EH (cell line): Measurements from ENCODE around the gene SLC17A5.
"Not testable (repeated sequence)": the region's sequence is repeated elsewhere in the genome, so short reads cannot be mapped to it uniquely, and the experiment has no call there.

Experiments used
- DNase-seq: peaks from one replicate; pipeline ENCODE4 v3.0.0-alpha.2; 2015; ENCODE audit warnings: low read depth

SLC17A5 gene

DNA sequence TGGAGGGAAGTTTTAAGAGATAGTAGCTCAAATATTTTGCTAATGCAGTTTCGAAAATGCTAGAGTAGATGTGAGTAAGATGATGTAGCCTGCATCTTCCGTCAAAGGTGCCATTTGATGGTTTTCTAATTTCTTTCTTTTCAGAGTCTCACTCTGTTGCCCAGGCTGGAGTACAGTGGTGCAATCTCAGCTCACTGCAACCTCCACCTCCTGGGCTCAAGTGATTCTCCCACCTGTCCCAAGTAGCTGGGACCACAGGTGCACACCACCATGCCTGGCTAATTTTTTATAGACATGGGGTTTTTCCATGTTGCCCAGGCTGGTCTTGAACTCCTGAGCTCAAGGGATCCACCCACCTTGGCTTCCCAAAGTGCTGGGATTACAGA is 87.3 kb downstream of the SLC17A5 start:
- DNase-seq, result not testable (repeated sequence)

DNA sequence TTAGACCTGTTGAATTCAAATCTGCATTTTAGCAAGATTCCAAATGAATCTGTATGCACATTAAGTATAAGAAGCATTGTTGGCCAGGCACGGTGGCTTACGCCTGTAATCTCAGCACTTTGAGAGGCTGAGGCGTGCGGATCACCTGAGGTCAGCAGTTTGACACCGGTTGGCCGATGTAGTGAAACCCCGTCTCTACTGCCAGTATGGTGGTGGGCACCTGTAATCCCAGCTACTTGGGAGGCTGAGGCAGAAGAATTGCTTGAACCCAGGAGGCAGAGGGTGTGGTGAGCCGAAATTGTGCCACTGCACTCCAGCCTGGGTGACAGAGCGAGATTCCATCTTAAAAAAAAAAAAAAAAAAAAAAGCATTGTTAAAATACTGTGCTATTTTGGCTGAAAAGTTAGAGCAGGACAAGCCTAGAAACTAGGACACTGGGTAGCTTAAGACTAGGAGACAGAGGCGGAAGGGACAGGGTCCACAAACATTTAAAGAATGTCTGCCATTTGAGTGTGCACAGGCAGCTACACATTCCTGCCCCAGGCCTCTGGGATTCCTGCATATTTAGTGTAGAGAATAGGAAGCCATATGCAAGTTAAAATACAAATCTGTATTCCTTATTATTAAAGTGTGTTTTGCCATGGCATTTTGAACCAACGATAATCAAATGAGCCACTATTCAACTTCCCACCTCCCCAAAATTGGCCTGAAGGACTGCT is 87.9 kb downstream of the SLC17A5 start:
- peak; percentile 91 for DNase-seq

DNA sequence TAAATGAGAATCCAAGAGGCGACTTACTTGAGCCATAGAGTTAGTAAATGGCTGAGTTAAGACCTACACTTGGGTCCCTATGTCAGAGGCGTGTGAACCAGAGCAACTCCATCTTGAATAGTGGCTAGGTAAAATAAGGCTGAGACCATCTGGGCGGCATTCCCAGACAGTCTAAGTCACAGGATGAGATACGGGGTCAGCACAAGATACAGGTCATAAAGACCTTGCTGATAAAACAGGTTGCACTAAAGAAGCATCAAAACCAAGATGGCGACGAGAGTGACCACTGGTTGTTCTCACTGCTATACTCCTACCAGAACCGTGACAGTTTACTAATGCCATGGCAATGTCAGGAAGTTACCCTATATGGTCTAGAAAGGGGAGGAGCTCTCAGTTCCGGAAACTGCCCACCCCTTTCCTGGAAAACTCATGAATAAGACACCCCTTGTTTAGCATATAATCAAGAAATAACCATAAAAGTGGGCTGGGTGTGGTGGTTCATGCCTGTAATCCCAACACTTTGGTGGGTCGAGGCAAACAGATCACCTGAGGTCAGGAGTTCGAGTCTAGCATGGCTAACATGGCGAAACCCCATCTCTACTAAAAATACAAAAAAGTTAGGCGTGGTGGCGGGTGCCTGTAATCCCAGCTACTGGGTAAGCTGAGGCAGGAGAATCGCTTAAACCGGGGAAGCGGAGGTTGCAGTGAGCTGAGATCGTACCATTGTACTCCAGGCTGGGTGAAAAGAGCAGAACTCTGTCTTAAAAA is 89.0 kb downstream of the SLC17A5 start:
- DNase-seq, result no peak

DNA sequence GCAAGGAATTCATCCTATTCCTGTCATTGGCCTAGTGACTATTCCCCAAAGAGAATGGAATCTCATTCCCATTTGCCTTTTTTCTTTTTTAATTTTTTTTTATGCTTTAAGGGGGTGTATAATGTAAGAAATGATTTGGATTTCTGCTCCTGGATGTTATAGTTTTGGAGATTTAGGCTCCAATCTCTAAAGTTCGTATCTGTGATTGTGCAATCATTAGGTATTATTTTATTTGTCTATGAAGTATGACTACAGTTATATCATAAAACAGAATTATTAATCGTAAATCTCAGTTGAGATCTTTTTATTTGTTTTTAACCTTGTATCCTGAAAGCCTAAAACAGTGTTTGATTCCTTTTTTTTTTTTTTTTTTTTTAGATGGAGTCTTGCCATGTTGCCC is 91.2 kb downstream of the SLC17A5 start:
- no peak for DNase-seq

DNA sequence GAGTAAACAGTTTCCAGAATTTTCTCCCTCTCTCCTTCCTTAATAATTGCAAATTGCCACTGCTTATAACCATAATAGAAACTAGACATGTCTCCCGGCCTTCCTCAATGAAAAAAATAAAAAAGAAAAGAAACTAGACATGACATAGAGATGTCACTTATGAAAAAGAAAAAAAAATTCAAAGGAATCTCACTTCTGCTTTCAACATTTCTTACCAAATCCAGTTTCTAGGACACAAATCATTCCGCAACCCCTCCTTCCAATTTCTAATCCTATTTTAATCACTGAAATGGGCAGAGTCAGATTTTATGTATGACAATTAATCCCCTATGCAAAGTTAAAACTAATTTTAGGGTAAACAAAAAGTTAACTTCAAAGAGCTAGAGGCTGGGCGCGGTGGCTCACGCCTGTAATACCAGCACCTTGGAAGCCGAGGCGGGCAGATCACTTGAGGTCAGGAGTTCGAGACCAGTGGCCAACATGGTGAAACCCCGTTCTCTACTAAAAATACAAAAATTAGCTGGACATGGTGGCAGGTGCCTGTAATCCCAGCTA is 92.9 kb downstream of the SLC17A5 start:
- DNase-seq, result no peak

DNA sequence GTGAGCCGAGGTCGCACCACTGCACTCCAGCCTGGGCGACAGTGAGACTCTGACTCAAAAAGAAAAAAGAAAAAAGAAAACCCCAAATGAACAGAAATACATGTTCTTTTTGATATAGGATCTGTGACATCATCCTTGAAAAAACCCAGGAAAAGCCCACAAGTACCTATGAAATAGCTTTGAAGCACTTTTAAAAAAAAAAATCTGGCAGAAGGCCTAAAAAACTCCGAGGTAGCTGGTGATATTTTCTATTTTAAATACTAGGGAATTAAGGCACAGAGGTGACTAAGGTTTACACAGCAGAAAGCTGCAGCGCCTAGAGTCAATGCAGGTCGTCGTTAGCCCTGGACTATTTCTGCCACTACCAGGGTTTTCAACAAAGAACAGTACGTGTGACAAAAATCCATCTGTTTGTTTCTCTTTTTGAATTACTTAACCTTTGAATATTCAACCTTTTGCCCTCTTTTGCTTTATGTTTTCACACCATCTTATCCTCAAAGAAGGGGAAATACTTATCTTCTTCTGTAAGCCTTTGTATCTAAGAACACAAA is 93.5 kb downstream of the SLC17A5 start:
- no peak for DNase-seq

DNA sequence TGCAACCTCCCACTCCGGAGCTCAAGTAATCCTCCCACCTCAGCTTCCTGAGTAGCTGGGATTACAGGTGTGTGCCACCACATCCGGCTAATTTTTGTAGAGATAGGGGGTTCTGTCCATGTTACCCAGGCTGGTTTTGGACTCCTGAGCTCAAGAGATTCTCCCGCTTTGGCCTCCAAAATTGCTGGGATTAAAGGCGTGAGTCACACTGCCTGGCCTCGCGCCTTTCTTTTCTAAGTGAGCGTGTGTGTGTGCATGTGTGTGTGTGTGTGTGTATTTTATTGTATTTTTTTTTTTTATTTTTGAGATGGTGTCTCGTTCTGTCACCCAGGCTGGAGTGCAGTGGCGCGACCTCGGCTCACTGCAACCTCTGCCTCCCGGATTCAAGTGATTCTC is 94.4 kb downstream of the SLC17A5 start:
- DNase-seq, result not testable (repeated sequence)

DNA sequence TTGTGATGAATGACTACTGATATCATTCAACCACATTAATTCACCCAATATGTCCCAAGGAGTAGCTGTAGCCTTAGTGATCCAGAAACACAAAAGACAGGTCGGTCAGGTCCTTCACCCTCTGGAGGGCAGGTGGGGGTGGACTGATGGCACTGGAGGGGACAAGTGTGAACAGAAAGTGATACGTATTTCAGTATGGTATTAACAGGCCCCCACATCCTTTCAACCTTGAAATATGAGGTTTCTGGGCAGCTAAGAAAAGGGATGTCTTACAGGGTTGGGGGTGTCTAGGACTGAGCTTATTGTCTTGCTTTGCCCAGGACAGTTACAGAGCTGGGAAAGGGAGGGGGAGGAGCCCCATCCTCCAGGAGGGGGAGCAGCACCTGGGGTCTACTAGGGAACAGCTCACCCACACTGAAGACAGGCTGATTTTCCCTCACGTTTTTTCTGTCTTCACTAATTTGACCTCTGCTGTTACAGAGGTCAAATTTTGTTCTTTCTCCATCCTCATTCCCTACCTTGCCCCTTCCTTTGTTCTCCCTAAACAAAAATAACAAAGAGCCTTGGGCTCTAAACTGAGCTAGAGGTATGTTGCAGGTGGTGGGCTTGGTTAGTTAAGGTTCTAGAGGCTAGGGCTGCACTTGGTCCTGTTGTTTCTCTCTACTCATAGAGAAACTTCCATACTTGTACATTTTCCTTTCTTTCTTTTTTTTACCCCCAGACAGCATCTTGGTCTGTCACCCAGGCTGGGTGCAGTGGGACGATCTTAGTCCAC is 95.0 kb downstream of the SLC17A5 start:
- DNase-seq, result no peak

DNA sequence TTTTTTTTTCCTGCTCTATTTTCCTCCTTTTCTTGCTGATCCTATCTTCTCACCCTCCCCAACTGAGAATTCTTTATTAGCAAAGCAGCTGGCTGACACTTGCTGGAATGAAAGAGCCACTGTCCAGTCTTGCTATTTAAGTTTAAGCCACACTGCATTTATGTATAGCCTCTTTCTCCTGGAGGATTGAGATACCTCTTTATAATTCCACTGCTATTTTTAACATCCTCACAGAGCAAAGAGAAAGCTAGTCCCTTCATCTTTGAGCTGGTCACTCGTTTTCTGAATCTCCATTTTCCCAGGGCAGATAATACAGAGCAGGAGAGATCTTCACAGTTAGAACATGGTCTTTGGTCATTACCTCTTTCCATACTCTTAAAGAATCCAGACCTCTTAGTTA is 97.0 kb downstream of the SLC17A5 start:
- DNase-seq, result no peak

DNA sequence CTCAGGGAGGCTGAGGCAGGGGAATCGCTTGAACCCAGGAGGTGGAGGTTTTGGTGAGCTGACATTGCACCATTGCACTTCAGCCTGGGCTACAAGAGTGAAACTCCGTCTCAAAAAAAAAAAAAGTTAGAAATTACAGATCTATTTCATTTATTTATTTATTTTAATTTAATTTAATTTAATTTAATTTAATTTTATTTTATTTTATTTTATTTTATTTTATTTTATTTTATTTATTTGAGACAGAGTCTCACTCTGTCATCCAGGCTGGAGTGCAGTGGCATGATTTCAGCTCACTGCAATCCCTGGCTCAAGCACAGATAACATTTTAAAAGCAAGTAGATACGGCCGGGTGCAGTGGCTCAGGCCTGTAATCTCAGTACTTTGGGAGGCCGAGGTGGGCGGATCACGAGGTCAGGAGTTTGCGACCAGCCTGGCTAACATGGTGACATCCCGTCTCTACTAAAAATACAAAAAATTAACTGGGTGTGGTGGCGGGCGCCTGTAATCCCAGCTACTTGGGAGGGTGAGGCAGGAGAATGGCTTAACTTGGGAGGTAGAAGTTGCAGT is 98.3 kb downstream of the SLC17A5 start:
- not testable (repeated sequence) for DNase-seq

DNA sequence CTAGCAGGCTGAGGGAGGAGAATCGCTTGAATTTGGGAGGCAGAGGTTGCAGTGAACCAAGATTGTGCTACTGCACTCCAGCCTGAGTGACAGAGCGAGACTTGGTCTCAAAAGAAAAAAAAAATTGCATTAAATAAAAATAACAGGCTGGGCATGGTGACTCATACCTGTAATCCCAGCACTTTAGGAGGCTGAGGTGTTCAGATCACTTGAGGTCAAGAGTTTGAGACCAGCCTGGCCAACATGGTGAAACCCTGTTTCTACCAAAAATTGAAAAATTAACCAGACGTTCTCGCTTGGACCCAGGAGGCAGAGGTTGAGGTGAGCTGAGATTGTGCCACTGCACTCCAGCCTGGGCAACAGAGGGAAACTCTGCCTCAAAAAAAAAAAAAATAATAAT is 102.7 kb downstream of the SLC17A5 start:
- DNase-seq, result not testable (repeated sequence)

DNA sequence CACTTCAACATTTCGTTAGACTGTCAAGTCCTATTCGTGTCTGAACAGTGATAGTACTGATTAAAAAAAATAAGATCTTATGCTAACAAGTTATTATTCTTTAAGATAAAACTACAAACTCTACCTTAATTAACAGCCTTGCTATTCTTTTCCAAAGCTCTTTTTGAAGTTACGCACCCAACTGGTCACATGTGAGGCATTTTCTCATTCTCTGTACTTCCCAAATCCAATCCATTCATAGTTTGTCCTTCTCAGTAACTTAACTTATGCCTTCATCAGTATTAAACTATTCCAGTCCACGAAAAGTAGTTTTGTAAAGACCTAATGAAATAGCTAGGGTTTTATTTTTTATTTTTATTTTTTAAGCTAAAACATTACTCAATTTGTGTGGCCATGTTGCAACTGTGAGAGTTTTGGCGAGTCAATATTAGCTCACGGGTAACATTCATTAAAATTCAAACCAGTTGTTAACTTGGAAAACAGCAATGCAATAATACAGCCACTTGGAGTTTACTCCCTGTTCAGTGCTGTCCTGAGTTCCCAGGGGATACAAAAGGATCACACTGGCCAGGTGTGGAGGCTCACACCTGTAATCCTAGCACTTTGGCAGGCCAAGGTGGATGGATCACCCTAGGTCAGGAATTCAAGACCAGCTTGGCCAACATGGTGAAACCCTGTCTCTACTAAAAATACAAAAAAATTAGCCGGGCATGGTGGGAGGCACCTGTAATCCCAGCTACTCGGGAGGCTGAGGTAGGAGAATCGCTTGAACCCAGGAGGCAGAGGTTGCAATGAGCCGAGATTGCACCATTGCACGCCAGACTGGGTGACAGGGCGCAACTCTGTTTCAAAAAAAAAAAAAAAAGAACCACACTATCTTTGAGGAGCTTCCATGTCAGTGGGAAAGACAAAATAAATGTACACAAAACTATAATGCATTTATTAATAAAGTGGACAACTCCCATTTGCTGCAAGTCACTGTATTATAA is 105.0 kb downstream of the SLC17A5 start:
- DNase-seq, result no peak

DNA sequence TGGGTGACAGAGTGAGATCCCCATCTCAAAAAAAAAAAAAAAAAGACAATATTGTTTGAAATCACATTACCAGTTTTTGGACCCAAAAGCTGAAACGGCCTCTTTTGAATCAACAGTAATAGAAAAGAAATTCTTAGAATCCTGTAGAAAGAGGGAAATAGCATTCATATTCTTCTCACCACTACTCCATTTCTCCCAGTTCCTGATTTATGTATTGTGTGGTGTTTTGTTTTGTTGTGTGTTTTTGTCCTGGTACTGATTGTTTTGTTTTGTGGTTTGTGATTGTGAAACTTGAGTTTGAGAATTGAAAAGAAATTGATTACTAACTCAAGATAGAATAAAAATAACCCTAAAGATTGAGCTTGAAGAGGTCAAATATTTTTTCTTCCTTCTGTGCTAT is 106.8 kb downstream of the SLC17A5 start:
- DNase-seq, result no peak
